ENCODE measurements around the gene MYO1A. TPM values are rescaled to one million over a fixed set of nuclear protein-coding genes. Genes with fewer than 3 reads are reported as not detected.

The MYO1A gene
- total RNA-seq, 2 experiments from 2014 or later: 0.19 to 0.47 TPM

- POLR2A ChIA-PET: interaction anchor here (0.5 to 1.5 kb wide), 4 partner anchors 13 to 658 kb away, joined by 3 to 4 read pairs (median 3); partner anchors contain the start of gene STAT6
- Histone ChIP-seq H3K4me2 (ENCODE audit: low read length) (no peak overlapping the region), H3K79me2 (ENCODE audit: insufficient read depth, low read depth, low read length) (no peaks in the 10 kb centered on the region), H2AFZ (ENCODE audit: low read length) (no peak overlapping the region), H3K4me3 (ENCODE audit: low read depth, low read length, poor library complexity, severe bottlenecking) (no peak overlapping the region), H4K20me1 (ENCODE audit: insufficient read depth, low read length) (no peaks in the 10 kb centered on the region), H3K9me3 (ENCODE audit: low read length) (no peaks in the 10 kb centered on the region), H3K27ac (ENCODE audit: low read depth, low read length, poor library complexity, severe bottlenecking) (no peak overlapping the region), H3K9me2 (ENCODE audit: insufficient read depth, low read length) (no peaks in the 10 kb centered on the region), H3K36me3 (ENCODE audit: insufficient read depth, low read length) (no peaks in the 10 kb centered on the region), H3K4me1 (ENCODE audit: insufficient read depth, low read length, poor library complexity, severe bottlenecking) (peaks cover 5% of the 10 kb centered on the region)
- no TSS peak for BruUV-seq (replicated peaks)
- TF ChIP-seq, protein P1, sequence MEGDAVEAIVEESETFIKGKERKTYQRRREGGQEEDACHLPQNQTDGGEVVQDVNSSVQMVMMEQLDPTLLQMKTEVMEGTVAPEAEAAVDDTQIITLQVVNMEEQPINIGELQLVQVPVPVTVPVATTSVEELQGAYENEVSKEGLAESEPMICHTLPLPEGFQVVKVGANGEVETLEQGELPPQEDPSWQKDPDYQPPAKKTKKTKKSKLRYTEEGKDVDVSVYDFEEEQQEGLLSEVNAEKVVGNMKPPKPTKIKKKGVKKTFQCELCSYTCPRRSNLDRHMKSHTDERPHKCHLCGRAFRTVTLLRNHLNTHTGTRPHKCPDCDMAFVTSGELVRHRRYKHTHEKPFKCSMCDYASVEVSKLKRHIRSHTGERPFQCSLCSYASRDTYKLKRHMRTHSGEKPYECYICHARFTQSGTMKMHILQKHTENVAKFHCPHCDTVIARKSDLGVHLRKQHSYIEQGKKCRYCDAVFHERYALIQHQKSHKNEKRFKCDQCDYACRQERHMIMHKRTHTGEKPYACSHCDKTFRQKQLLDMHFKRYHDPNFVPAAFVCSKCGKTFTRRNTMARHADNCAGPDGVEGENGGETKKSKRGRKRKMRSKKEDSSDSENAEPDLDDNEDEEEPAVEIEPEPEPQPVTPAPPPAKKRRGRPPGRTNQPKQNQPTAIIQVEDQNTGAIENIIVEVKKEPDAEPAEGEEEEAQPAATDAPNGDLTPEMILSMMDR (conservative IDR thresholded peaks at IDR 0.05; ENCODE audit: low read length): no peak
- no peak for TF ChIP-seq EZH2phosphoT487 (IDR thresholded peaks at IDR 0.05; ENCODE audit: borderline replicate concordance, low read depth, low read length)
- no peak for DNase-seq (ENCODE audit: low spot score)
- intact Hi-C loops (cut with micrococcal nuclease; ENCODE audit: unreplicated experiment): no loop called here
- CTCF ChIA-PET (ENCODE audit: unreplicated experiment): interaction anchor here (0.9 to 1.0 kb wide), 3 partner anchors 10 to 92 kb away, joined by 3 to 4 read pairs (median 3); no protein-coding TSS in a partner anchor
Observed at GRCh38 chr12:57031789-57032188, 18.1 kb downstream of the MYO1A start.

DNA sequence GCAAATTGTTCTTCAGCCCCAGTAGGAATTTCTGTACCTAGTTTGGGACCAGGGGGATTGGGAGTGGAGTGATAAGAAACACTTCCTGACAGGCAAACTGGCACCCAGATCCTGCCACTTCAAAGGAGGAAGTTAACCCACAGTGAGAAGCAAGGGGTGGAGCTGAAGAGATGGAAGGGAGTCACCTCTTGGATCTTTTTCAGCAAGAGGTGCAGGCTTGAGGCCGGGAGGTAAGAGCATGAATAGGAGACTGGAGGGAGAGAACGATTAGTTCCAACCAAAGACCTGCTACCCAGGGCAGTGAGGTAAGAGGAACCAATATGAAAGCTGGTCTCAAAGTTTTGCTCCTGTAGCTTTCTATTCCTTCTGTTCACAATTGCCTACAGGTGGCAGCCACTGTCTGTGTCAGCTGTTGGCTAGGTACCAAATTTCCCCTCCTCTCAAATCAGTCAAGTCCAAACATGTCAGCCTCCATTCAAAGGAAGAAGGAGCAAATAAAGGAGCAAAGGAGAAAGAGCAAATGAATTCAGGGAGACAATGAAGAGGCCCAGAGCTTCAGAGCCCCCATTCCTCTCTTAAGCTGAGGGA lies 18.7 kb downstream of the MYO1A start:
- intact Hi-C loops (cut with micrococcal nuclease; ENCODE audit: unreplicated experiment): no loop called here
- Histone ChIP-seq H3K4me2 (ENCODE audit: low read length) (peak overlapping the region; percentile 21; the same call in 1 of the 2 replicates), H2AFZ (ENCODE audit: low read length) (peak overlapping the region; percentile 23), H3K9me3 (ENCODE audit: low read length) (no peaks in the 10 kb centered on the region), H3K4me1 (ENCODE audit: insufficient read depth, low read length, poor library complexity, severe bottlenecking) (peaks cover 5% of the 10 kb centered on the region), H3K36me3 (ENCODE audit: insufficient read depth, low read length) (no peaks in the 10 kb centered on the region), H4K20me1 (ENCODE audit: insufficient read depth, low read length) (no peaks in the 10 kb centered on the region), H3K79me2 (ENCODE audit: insufficient read depth, low read depth, low read length) (no peaks in the 10 kb centered on the region), H3K9me2 (ENCODE audit: insufficient read depth, low read length) (no peaks in the 10 kb centered on the region), H3K27ac (ENCODE audit: low read depth, low read length, poor library complexity, severe bottlenecking) (no peak overlapping the region), H3K4me3 (ENCODE audit: low read depth, low read length, poor library complexity, severe bottlenecking) (no peak overlapping the region)
- POLR2A ChIA-PET: interaction anchor here (0.5 to 1.5 kb wide), 4 partner anchors 12 to 658 kb away, joined by 3 to 4 read pairs (median 3); partner anchors contain the start of gene STAT6
- DNase-seq (ENCODE audit: low spot score): peak; percentile 35
- CTCF ChIA-PET (ENCODE audit: unreplicated experiment): interaction anchor here (0.9 to 1.0 kb wide), 3 partner anchors 10 to 93 kb away, joined by 3 to 4 read pairs (median 3); no protein-coding TSS in a partner anchor
- BruUV-seq (replicated peaks): no TSS peak
- no peak for TF ChIP-seq EZH2phosphoT487 (IDR thresholded peaks at IDR 0.05; ENCODE audit: borderline replicate concordance, low read depth, low read length)
- TF ChIP-seq, protein P1 (conservative IDR thresholded peaks at IDR 0.05; ENCODE audit: low read length): peak; percentile 56

DNA sequence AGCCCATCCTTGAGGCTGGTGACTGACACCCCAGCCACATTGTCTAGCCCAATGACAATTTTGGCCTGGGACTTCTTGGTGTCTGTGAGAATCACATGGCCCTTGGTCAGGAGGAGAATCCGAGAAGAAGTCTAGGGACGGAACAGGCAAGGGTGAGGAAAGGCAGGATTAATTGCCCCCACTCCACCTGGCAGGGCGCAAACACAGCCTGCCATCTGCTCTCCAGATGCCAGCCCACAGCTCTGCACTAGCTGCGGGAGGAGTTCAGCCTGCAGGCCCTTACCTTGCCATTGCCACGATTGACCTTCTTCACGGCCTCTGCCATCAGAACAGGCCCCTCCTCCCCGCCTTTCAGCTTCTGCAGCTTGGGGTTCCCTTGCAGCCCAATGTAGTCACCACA lies 20.5 kb downstream of the MYO1A start:
- no peak overlapping the region for H2AFZ ChIP-seq (ENCODE audit: low read length)
- peaks cover 5% of the 10 kb centered on the region for H3K4me1 ChIP-seq (ENCODE audit: insufficient read depth, low read length, poor library complexity, severe bottlenecking)
- no peak overlapping the region for H3K4me3 ChIP-seq (ENCODE audit: low read depth, low read length, poor library complexity, severe bottlenecking)
- ChIA-PET POLR2A (interaction anchor here (0.6 kb wide), 1 partner anchor 222 kb away, joined by 3 read pairs; no protein-coding TSS in a partner anchor), CTCF (ENCODE audit: unreplicated experiment) (interaction anchor here (0.6 kb wide), 1 partner anchor 63 kb away, joined by 3 read pairs; no protein-coding TSS in a partner anchor)
- intact Hi-C loops (cut with micrococcal nuclease; ENCODE audit: unreplicated experiment): no loop called here
- H3K36me3 ChIP-seq (ENCODE audit: insufficient read depth, low read length): no peaks in the 10 kb centered on the region
- TF ChIP-seq, protein P1 (conservative IDR thresholded peaks at IDR 0.05; ENCODE audit: low read length): no peak
- no peaks in the 10 kb centered on the region for H4K20me1 ChIP-seq (ENCODE audit: insufficient read depth, low read length)
- no peak for DNase-seq (ENCODE audit: low spot score)
- BruUV-seq (replicated peaks): no TSS peak
- no peak overlapping the region for H3K4me2 ChIP-seq (ENCODE audit: low read length)
- H3K79me2 ChIP-seq (ENCODE audit: insufficient read depth, low read depth, low read length): no peaks in the 10 kb centered on the region
- H3K9me3 ChIP-seq (ENCODE audit: low read length): no peaks in the 10 kb centered on the region
- no peaks in the 10 kb centered on the region for H3K9me2 ChIP-seq (ENCODE audit: insufficient read depth, low read length)
- no peak overlapping the region for H3K27ac ChIP-seq (ENCODE audit: low read depth, low read length, poor library complexity, severe bottlenecking)

Data from OCI-LY7 (cell line).